GM12878 (cell line): ENCODE measurements around the gene BCKDK.

Experiments
- ATF7 ChIP-seq: fragments of 450-650 bp; IDR thresholded peaks from 2 replicates; pipeline ENCODE4 v1.6.1; 2016; ENCODE audit warnings: low read depth, mild to moderate bottlenecking
- JUND ChIP-seq: IDR thresholded peaks from 2 replicates; pipeline ENCODE4 v1.6.1; 2012; ENCODE audit warnings: low read depth, mild to moderate bottlenecking, low read length, improper control_type of control experiment, moderate library complexity
- POLR2A ChIP-seq: IDR thresholded peaks from 2 replicates; pipeline ENCODE4 v1.6.1; 2011; ENCODE audit warnings: low read depth, mild to moderate bottlenecking, low read length
- RAD51 ChIP-seq: fragments of 450-650 bp; IDR thresholded peaks from 2 replicates; pipeline ENCODE4 v1.6.1; 2016; ENCODE audit warnings: moderate library complexity, mild to moderate bottlenecking, inconsistent platforms
- REST ChIP-seq: IDR thresholded peaks from 2 replicates; pipeline ENCODE4 v1.6.1; 2012; ENCODE audit warnings: mild to moderate bottlenecking, low read depth, low read length
- TAF1 ChIP-seq: IDR thresholded peaks from 2 replicates; pipeline ENCODE4 v1.6.1; 2011; ENCODE audit warnings: mild to moderate bottlenecking, low read depth, low read length, borderline replicate concordance
- USF2 ChIP-seq: IDR thresholded peaks from 2 replicates; pipeline ENCODE4 v1.6.1; 2011; ENCODE audit warnings: low read depth, low read length, improper control_type of control experiment, borderline replicate concordance

GRCh38 chr16:31077592-31078396, 30.4 kb upstream of the BCKDK start:
- no peak for TF ChIP-seq REST
- TF ChIP-seq RAD51: no peak
- no peak for TF ChIP-seq POLR2A
- no peak for TF ChIP-seq USF2
- no peak for TF ChIP-seq JUND
- no peak for TF ChIP-seq TAF1
- no peak for TF ChIP-seq ATF7
